Activated CD8-positive, alpha-beta memory T cell treated with anti-CD3 and anti-CD28 coated beads for 48 hours (primary cell): ENCODE measurements around the gene MAP6D1.

Experiments used
- DNase-seq, 3 experiments: peaks; one replicate each; pipeline ENCODE4 v3.0.0-alpha.2; 2020; ENCODE audit warnings: low read depth in 2 of 3, low spot score in 2 of 3

The MAP6D1 gene

DNA sequence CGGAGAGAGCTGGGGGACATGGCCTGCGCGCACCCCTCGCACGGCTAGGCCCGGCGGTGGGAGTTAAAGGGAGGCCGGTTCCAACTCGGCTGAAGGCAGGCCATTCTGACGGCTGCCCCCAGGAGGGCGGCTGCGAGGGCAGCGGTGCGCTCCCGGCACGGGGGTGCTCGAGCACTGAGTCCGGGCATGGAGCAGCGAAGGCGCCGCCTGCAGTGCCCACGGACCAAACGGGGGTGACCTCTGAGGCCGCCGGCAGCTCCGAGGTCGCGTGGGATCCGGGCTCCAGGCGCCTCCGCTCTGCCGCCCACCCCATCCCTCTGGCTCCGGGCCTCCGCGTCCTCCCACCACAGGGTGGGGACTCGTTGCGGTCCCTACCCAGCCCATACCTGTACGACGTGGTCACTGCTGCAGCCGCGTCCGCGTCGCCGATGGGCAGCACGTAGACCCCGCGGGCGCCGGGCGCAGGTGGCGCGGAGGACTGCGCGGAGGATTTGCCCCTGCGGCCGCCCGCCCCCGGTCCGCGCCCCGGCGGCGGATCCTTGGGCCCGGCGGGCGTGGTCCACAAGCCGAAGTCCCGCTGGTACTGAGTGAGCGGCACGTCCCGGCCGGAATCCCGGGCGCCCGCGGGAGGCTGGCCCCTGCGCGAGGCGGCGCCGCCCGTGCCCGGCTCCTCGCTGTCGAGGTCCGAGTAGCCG is 469 bp downstream of the MAP6D1 start:
- DNase-seq = no peak

- DNase-seq = no peak
Observed at GRCh38 chr3:183823963-183824362, 1.4 kb downstream of the MAP6D1 start.

- DNase-seq = no peak
Observed at GRCh38 chr3:183822631-183823030, 2.7 kb downstream of the MAP6D1 start.

GRCh38 chr3:183819831-183820230 is 5.5 kb downstream of the MAP6D1 start:
- DNase-seq = no peak

GRCh38 chr3:183818706-183819624 is 6.4 kb downstream of the MAP6D1 start:
- no peak for DNase-seq

DNA sequence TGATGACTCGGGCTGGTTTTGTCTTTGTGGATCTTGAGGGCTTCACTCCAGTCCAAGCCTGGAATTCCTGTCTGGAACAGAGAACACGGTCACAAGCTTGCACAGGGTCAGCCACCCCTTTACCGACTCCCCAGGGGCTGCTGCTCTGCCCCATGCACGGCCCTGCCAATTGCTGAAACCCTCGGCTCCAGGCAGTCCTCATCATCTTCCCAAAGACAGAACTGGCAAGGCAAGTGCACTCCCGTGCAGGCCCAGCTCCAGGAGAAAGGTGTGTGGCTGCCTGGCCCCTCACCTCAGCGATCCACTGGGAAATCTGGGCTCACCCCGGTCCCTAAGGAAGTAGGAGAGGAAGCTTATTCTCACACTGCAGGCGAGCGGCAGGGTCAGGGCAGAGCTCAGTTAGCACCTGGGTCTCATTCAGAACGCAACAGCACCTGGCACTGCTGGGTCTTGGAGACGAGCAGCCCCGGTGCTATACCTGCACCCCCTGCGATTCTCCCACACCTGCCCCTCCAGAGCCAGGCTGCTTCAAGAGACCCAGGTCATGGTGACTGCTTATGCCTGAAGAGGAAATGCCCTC is 7.2 kb downstream of the MAP6D1 start:
- DNase-seq = no peak

DNA sequence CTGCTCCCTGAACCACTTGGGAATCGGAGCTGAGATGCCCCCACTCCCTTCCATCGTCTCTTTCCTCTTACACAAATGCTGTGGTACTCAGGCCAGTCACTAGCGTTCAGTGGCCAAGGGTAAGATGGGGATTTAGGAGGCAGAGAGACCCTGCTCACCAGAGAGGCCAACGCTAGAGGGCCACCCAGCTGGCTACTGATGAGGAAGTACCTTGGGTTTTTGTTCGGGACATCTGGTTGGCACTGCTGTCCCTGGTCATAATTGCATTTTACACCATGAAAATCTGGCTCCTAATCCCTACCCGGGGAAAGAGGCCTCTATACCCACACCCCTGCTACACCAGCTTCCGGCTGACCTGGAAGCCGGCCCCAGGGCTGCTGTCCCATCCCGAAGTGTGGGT is 7.7 kb downstream of the MAP6D1 start:
- DNase-seq = no peak

DNA sequence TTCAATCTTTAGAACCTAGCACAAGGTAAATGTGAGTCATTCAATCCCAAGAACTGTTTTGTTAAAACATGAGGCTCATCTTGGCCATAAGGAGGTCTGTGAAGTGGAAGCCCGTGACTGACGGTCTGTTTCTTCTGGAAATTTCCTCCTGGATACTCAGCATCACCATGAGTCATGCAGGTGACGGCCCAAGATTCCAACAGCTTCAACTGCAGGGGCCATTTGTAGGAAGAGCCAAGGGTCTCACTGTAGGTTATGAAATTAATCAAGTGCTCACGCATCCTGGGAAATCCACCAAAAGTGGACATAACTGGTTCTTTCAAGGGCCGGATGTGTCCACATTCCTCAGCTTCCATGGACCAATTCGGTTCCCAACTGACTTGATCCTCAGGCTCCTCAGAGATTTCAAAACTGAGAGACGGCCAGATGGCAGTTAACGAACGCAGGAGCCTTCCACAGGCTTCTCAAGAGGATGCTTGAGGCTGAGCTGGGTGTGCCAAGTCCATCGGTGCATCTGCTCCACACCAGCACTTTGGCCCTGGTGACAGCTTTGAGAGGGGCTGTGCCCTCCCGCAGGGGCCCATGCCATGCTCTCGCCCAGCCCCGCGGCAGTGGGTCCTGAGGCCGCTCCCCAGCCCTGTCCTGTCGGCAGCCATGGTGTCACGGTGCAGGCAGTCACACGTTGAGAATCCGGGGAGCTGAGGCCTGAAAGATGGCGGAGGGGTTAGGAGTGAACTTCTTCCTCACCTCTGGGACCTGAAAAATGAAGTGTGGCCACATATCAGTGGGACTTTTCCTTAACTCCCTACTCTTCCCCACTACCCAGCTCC is 8.5 kb downstream of the MAP6D1 start:
- no peak for DNase-seq

GRCh38 chr3:183815951-183816475 is 9.4 kb downstream of the MAP6D1 start:
- no peak for DNase-seq

DNA sequence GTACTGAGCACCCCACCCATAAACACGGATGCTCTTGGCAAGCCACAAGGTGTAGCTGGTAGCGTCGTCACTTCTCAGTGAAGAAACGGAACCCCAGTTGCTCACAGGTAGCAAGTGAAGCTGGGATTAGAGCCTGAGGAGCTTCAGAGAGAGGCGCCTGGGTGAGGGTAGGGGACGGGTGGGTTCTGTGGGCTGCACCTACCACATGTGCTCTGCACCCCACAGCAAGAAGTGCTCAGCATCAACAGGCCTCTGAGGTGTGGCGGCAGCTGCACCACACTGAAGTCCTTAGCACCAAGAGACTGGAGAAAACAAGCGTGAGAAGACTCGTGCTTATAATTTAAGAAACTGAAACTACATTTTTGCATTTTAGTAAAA is 9.8 kb downstream of the MAP6D1 start:
- DNase-seq = no peak

DNA sequence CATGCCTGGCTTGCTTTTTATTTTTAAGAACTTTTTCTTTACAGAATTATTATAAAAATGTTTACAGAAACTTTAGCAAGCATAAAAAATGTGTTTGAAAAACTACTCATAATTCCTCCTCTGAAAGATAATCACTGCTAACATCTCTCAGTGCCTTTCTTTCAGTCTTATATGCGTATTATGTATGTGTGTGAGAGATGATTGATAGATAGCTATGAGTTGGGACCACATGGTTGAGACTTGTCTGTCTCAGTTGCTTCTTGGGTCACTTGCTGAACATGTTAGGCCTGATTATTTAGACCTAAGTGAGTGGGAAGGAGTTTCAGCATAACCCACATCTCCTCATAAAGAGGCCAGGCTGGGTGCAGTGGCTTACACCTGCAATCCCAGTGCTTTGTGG is 11.1 kb downstream of the MAP6D1 start:
- DNase-seq = no peak

DNA sequence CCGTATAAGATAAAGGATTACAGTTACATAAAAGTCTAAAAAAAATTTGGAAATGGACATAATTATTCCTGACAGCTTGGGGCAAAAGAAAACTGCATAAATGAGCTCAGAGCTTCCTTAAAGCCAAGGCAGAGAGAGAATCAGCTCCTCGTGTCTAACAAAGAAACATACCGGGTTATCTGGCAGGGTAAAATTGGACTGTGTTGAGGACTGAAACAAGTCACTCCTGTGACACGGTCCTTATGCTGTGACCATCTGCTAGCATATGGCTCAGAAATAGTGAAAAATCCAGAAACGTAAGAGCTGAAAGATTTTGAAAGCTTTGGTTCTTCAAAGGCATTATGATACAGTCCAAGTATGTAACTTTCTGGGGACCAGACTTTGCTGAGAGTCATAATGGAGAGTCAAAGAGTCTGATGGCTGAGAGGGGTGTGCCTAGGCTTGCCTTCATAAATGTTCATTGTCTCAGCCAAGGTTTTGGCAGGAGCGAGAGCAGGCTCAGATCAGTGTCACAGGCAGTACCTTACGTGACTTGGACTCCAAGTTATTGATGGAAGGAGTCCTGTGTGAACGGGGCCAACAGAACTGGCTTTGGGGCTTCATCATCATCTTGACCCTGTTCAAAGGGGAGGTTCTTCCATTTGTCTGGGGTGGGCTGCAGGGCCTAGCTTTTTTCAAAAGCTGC is 12.5 kb downstream of the MAP6D1 start:
- no peak for DNase-seq

- no peak for DNase-seq
Observed at GRCh38 chr3:183811638-183812037, 13.7 kb downstream of the MAP6D1 start.

- no peak for DNase-seq
Observed at GRCh38 chr3:183810643-183811594, 14.5 kb downstream of the MAP6D1 start.

DNA sequence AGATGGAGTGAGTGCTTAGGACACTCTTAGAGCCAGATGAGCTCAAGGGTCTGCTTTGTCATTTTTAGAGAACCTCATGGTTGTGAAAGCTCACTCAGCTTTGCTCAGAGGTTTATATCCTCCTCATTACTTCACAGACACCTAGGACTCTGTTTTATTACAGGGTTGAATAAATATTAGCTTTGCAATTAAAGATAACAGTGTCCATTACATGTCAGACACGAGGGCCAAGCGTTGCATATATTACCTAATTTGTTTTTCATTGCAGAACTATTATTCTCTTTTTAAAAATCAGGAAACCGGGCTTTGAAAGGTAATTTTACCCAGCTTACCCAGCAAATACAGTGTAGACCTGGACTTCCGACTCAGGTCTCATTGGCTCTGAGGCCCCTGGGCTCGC is 16.1 kb downstream of the MAP6D1 start:
- no peak for DNase-seq

GRCh38 chr3:183808355-183808754 is 17.0 kb downstream of the MAP6D1 start:
- no peak for DNase-seq

GRCh38 chr3:183807881-183808280 is 17.5 kb downstream of the MAP6D1 start:
- no peak for DNase-seq

GRCh38 chr3:183807209-183807728 is 18.1 kb downstream of the MAP6D1 start:
- no peak for DNase-seq

DNA sequence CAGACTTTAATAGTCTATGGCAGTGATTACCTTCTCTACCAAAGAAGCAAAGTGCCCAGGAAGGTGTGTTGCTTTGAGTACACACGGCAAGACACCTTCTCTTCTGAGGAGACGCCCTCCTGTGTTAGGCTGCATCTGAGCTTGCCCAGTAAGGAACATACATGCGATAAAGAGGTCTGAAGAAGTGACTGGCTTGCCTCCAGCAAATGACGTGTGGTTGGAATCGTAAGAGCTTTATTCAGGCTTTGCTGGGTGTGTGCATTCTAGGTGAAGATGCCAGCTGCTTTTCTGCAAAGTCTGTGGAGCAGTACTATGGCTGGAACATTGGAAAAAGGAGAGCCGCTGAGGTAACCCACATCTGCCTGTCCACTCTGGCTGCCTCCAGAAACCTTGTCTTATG is 22.4 kb downstream of the MAP6D1 start:
- DNase-seq = no peak
